ENCODE measurements around the gene PTF1A.

DNA sequence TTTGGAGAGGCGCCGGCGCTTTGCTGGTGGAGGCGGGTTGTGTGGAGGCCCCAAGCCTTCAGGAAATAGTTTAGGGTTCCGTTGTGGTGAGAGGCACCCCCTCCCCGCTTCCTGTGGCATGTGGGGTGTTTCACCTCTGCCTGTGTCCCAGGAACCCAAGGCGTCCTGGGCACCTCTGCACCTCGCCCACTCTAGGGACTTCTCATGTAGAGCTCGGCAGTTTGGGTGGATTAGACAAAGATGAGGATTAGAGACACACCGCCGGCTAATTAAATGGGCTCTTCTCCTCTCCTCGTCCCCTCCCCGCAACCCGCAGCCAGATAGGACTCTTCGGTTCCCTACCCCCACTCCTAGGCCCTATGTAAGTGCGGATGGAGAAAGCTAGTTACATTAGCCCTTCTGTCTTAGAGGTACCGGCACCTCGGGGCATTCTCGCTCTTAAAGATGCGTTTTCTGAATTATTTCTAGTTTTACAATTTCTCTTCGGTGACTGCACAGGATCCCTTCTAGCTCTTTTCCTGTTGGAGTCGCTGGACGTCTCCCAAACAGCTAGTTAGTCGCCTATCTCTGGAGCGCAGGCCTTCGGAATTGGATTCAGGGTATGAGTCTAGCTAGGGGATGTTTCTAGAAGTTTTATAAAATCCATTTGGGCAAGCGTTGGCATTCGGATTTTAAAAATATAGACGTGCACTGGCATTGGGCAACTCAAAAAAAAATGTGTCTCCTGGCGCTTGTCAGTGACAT is 7.8 kb downstream of the PTF1A start:
- TF ChIP-seq EZH2 (IDR thresholded peaks at IDR 0.05; ENCODE audit: borderline replicate concordance, control insufficient read depth, low read depth, low read length): no peak
- TF ChIP-seq SIN3A (IDR thresholded peaks at IDR 0.05; ENCODE audit: low read depth, low read length): no peak
- TF ChIP-seq ZNF274 (IDR thresholded peaks at IDR 0.05; ENCODE audit: insufficient read depth, insufficient read length): no peak
- TF ChIP-seq EP300 (IDR thresholded peaks at IDR 0.05; ENCODE audit: borderline replicate concordance in 1 of 2, control insufficient read depth in 1 of 2, low read depth in 2 of 2, low read length in 2 of 2): no peak
- TF ChIP-seq CREB1 (IDR thresholded peaks at IDR 0.05; ENCODE audit: low read depth): no peak
- no peak for TF ChIP-seq POLR2AphosphoS5 (IDR thresholded peaks at IDR 0.05; ENCODE audit: low read length)
- TF ChIP-seq RELA (IDR thresholded peaks at IDR 0.05; ENCODE audit: borderline replicate concordance, partially characterized antibody): no peak
- TF ChIP-seq BRCA1 (IDR thresholded peaks at IDR 0.05; ENCODE audit: low read depth, low read length): no peak
- no peak for TF ChIP-seq POLR2A (IDR thresholded peaks at IDR 0.05; ENCODE audit: low read depth, low read length)

Measured in GM12878 (cell line).